WI38 (cell line): ENCODE measurements around the gene FAM228B.

ENCODE experiments used
- H3K4me3 ChIP-seq: 2 replicates; pipeline ENCODE4 v1.5.1; 2011; ENCODE audit warnings: low read depth, mild to moderate bottlenecking, control low read depth, low read length
- TF ChIP-seq, protein P1 (sequence below): IDR thresholded peaks from 2 replicates; pipeline ENCODE4 v1.5.1; 2012; ENCODE audit warnings: low read depth, mild to moderate bottlenecking, control low read depth, low read length

The FAM228B gene

GRCh38 chr2:24206242-24206641, 83.0 kb downstream of the FAM228B start:
- TF ChIP-seq, protein P1, sequence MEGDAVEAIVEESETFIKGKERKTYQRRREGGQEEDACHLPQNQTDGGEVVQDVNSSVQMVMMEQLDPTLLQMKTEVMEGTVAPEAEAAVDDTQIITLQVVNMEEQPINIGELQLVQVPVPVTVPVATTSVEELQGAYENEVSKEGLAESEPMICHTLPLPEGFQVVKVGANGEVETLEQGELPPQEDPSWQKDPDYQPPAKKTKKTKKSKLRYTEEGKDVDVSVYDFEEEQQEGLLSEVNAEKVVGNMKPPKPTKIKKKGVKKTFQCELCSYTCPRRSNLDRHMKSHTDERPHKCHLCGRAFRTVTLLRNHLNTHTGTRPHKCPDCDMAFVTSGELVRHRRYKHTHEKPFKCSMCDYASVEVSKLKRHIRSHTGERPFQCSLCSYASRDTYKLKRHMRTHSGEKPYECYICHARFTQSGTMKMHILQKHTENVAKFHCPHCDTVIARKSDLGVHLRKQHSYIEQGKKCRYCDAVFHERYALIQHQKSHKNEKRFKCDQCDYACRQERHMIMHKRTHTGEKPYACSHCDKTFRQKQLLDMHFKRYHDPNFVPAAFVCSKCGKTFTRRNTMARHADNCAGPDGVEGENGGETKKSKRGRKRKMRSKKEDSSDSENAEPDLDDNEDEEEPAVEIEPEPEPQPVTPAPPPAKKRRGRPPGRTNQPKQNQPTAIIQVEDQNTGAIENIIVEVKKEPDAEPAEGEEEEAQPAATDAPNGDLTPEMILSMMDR = no peak
- H3K4me3 ChIP-seq = no peak overlapping the region

- no peak overlapping the region for H3K4me3 ChIP-seq
- TF ChIP-seq, protein P1 = no peak
Observed at GRCh38 chr2:24206714-24207113, 83.4 kb downstream of the FAM228B start.

DNA sequence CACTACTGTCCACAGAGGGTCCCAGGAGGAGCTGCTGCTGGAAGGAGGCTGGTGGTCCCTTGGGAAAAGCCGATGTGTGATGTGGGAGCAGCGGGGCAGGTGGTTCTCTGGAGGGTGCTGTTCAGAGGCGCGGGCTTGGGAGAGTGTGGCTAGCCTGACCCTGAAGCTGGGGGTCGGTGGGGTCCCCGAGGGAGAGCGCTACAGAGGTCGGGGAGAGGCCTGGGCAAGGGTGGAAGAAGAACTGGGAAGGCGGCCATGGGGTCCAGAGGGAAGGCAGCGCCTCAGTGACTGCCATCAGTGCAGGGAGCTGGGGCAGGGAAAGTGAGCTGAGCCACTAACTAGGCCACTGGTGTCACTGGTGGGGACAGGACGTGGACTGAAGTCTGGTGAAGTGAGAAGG, 84.1 kb downstream of the FAM228B start:
- no peak overlapping the region for H3K4me3 ChIP-seq
- TF ChIP-seq, protein P1 = no peak

GRCh38 chr2:24208490-24208889, 85.2 kb downstream of the FAM228B start:
- no peak overlapping the region for H3K4me3 ChIP-seq
- TF ChIP-seq, protein P1 = no peak

DNA sequence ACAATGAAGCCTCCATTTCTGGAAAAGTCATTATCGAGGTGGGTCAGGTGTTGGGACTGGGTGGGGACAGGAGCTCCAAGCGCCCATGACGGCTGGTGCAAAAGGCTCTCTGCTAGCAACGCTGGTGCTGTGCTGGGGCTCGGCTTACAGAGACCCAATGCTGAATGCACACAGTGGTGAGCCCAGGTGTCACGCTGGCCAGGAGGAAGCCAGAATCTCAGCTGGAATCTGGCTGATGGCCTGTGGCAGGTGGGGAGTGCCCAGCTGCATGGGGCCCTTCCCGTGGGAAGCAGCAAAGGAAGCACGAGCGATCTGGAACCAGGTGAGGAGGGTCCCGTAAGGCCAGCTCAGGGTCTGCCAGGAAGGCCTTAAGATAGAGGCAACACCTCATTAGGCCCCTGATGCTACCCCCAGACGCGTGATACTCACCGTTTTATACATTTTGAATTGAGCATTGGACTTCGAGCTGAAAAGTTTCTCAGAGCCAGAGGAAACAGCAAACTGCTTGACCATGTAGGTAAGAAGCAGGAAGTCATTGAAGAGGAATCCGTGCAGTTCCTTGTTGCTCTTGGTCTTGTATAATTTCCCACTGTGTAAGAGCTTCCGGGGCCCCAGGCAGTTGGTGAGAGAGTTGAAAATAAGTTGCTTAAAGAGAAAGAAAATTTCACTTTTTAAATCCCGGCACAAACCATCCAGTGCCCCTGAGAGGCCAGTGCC, 86.3 kb downstream of the FAM228B start:
- TF ChIP-seq, protein P1 = no peak
- H3K4me3 ChIP-seq = no peak overlapping the region

DNA sequence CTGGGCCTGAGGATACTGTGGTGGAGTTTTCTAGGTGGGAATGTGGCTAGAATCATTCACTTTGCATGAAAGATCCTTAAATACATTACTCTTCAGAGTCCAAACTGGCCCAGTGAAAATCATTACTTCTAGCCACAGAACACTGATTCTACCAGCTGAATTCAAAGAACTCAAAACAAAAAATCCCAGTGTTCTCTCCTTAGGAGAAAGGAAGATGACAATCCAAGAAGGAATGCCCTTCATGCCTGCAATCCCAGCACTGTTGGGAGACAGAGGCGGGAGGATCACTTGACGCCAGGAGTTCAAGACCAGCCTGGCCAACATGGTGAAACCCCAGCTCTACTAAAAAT, 86.8 kb downstream of the FAM228B start:
- TF ChIP-seq, protein P1 = no peak
- H3K4me3 ChIP-seq = no peak overlapping the region

DNA sequence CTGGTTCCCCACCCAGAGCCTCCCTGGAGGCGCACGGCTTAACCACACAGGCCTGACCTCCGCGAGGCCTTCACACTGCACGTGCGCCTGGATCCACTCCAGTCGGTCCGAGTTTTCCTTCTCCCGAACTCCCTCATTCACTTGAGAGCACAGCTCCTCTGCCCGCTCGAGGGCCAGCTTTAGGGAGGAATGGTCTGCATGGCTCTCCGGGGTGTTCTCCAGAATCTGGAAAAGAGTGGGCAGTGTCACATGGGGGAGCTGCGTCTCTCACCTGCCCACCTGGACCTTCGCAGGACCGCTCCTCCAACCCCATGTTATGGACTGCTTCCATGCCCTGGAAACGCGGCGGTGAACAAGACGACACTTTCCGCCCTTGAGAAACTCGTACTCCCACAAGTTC, 87.5 kb downstream of the FAM228B start:
- no peak overlapping the region for H3K4me3 ChIP-seq
- TF ChIP-seq, protein P1 = no peak
